Transverse colon (tissue), 4 donors: ENCODE measurements around the gene FIS1.

Experiments
- EP300 ChIP-seq: sonication (generic); formaldehyde crosslinking; IDR thresholded peaks from one replicate; pipeline ENCODE4 v1.6.1; 2017; ENCODE audit warnings: antibody characterized with exemption, low read depth
- POLR2A ChIP-seq: fragments of 450-650 bp; IDR thresholded peaks from one replicate; pipeline ENCODE4 v1.6.1; 2016; ENCODE audit warnings: antibody characterized with exemption, mild to moderate bottlenecking, moderate library complexity
- POLR2AphosphoS5 ChIP-seq, 3 donors: sonication (generic); formaldehyde crosslinking; IDR thresholded peaks; one replicate each; pipeline ENCODE4 v1.6.1; 2016; ENCODE audit warnings: antibody characterized with exemption in 3 of 3
- TF ChIP-seq, protein P1 (sequence below), 5 experiments: fragments of 200-600 bp in 3 of 5; fragments of 450-650 bp in 2 of 5; sonication (generic) in 3 of 5; IDR thresholded peaks; 1 replicate in 2 of 5; 2 replicates in 3 of 5; pipeline ENCODE4 v1.5.1; 2016 to 2017; ENCODE audit warnings: antibody characterized with exemption in 5 of 5, inconsistent platforms in 3 of 5, mild to moderate bottlenecking in 2 of 5, moderate library complexity in 1 of 5

DNA sequence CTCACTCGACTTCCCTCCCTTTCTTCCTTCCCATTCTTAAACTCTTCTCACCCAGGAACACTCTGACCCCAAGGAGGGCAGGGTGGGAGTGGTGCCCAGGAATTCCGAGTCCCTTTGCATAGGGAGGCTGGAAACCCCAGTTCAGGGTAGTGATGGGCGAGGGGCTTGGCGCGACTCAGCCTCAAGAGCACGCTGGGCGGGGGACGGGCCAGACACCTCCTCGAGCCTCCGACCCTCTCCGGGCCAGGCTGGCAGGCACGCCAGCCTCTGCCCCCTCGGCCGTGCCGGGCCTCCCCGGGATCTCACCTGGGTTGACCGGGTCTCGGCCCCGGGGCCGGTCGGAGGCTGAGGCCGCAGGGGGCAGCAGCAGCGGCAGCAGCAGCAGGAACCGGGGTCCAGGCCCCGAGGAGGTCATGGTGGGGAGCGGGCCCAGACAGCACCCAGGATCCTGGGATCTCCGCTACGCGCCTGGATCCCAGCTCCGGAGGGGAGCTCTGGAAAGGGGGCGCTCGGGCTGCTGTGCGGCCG lies 28.0 kb downstream of the FIS1 start:
- TF ChIP-seq POLR2A, result no peak
- TF ChIP-seq POLR2AphosphoS5 (IDR thresholded peaks at IDR 0.05), result no peak
- TF ChIP-seq, protein P1, sequence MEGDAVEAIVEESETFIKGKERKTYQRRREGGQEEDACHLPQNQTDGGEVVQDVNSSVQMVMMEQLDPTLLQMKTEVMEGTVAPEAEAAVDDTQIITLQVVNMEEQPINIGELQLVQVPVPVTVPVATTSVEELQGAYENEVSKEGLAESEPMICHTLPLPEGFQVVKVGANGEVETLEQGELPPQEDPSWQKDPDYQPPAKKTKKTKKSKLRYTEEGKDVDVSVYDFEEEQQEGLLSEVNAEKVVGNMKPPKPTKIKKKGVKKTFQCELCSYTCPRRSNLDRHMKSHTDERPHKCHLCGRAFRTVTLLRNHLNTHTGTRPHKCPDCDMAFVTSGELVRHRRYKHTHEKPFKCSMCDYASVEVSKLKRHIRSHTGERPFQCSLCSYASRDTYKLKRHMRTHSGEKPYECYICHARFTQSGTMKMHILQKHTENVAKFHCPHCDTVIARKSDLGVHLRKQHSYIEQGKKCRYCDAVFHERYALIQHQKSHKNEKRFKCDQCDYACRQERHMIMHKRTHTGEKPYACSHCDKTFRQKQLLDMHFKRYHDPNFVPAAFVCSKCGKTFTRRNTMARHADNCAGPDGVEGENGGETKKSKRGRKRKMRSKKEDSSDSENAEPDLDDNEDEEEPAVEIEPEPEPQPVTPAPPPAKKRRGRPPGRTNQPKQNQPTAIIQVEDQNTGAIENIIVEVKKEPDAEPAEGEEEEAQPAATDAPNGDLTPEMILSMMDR (IDR thresholded peaks at IDR 0.05), result no peak
- TF ChIP-seq EP300, result no peak
